HuH-7.5 (cell line): ENCODE data around the gene LRTM2.

Source experiments
- DNase-seq: peaks from one replicate; pipeline ENCODE4 v3.0.0; 2011; ENCODE audit warnings: low spot score

Gene LRTM2

GRCh38 chr12:1820191-1820895, at the start of gene LRTM2:
Gene LRTM2, plus strand, starts transcription at chr12:1820565. Its CDS starts 7,584 bp downstream, at chr12:1828149.
- DNase-seq, result no peak

GRCh38 chr12:1773937-1774655, 46.3 kb upstream of the LRTM2 start:
- DNase-seq, result no peak

- no peak for DNase-seq
These were observed 44.0 kb upstream of the LRTM2 start for GRCh38 chr12:1776170-1776921.

- DNase-seq, result no peak
These were observed 42.6 kb upstream of the LRTM2 start for GRCh38 chr12:1777798-1778197.

GRCh38 chr12:1778911-1779310, 41.5 kb upstream of the LRTM2 start:
- DNase-seq, result no peak

- no peak for DNase-seq
These were observed 40.6 kb upstream of the LRTM2 start for GRCh38 chr12:1779783-1780182.

- DNase-seq, result no peak
These were observed 38.6 kb upstream of the LRTM2 start for GRCh38 chr12:1781772-1782171.

- DNase-seq, result no peak
These were observed 38.1 kb upstream of the LRTM2 start for GRCh38 chr12:1782215-1782614.

GRCh38 chr12:1787714-1788113, 32.7 kb upstream of the LRTM2 start:
- no peak for DNase-seq

GRCh38 chr12:1790444-1790843, 29.9 kb upstream of the LRTM2 start:
- no peak for DNase-seq

- peak; percentile 74 for DNase-seq
These were observed 29.1 kb upstream of the LRTM2 start for GRCh38 chr12:1791104-1791841.

GRCh38 chr12:1792406-1792805, 28.0 kb upstream of the LRTM2 start:
- DNase-seq, result no peak

- DNase-seq, result no peak
These were observed 26.7 kb upstream of the LRTM2 start for GRCh38 chr12:1793426-1794210.

- DNase-seq, result no peak
These were observed 25.8 kb upstream of the LRTM2 start for GRCh38 chr12:1794440-1795090.

- DNase-seq, result no peak
These were observed 25.1 kb upstream of the LRTM2 start for GRCh38 chr12:1795221-1795784.

GRCh38 chr12:1795785-1796514, 24.4 kb upstream of the LRTM2 start:
- DNase-seq, result peak; percentile 91

GRCh38 chr12:1796515-1797010, 23.8 kb upstream of the LRTM2 start:
- DNase-seq, result no peak

- DNase-seq, result no peak
These were observed 23.1 kb upstream of the LRTM2 start for GRCh38 chr12:1797011-1797901.
